ENCODE data around the gene TCN2. TPM values are rescaled to one million over a fixed set of nuclear protein-coding genes. Genes with fewer than 3 reads are reported as not detected.
A peak's percentile ranks its signal among the peaks of the same experiment; 100 is the strongest.
"Not testable (repeated sequence)": the region's sequence is repeated elsewhere in the genome, so short reads cannot be mapped to it uniquely, and the experiment has no call there.

The TCN2 gene
- total RNA-seq: 16.7 TPM
- long read RNA-seq, transcript TCN2-201 (9 exons, 2,535 nt): major isoform, 10 of 15 reads
- long read RNA-seq, partial matches to known transcripts: 2 of 15 reads
- long read RNA-seq, other reads (novel, unspliced or antisense): 1 of 15 reads

DNA sequence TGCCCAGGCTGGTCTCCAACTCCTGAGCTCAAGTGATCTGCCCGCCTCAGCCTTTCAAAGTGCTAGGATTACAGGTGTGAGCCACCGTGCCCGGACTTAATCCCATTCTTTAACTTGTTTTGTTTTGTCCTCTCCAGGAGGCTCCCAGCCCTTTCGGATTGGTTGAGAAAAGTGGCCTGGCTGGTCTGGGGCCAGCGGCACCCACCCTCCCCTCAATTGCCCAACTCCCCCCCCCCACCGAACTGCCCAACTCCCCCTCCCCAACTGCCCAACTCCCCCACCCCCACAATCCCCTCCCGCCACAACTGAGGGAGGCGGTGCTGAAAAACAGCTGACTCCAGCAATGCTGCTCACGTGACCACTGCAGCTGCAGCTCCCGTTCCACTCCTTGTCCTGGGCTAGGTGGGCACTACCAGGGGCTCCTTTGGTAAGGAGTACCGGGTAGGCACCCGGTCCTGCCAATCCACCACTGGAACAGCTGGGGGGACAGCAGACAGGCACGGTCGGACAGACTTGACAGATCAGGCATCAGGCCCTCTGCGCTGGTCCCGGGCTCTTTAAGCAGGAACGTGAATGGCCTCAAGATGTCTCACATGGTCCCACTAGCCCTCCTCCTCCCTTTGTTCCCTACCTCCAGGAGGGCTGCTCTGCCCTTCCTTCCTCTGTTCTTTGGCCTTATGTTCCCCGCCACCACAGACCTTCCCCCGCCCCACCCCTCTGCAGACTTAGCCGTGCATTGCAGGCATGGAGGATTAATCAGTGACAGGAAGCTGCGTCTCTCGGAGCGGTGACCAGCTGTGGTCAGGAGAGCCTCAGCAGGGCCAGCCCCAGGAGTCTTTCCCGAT, at the start of gene TCN2:
Gene TCN2, plus strand, starts transcription at position 720 of the 845 bp plus-strand sequence. CDS start 158 bp downstream, outside the sequence.
- ATAC-seq: peak; percentile 80
- peak; percentile 84 for DNase-seq (ENCODE audit: missing footprints)
- intact Hi-C loops (cut with DNase I): loop anchor here (2.0 kb wide), 1 partner anchor 28 kb away; the partner anchor contains the start of gene SLC35E4

DNA sequence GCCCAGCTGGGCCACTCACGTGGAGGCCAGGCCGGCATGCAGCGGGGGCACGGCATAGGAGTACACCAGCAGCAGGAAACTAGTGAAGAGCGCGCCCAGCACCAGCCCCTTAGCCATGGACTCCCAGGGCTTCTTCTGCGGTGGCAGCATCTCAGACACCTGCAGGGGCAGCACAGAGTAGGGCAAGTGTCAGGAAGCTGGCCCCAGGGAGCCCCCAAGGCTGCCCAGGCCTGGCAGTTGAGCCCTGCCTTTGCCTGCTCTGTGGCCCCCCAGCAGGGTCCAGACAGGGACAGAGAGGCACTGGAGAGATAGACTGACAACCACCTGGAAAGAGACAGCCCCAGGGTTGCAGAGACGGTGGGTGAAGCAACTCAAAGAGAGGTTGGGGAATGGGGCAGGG, 49.7 kb upstream of the TCN2 start:
- no peak for DNase-seq (ENCODE audit: missing footprints)
- no peak for ATAC-seq
- intact Hi-C loops (cut with DNase I): no loop called here

GRCh38 chr22:30559889-30560288, 47.1 kb upstream of the TCN2 start:
- no peak for ATAC-seq
- intact Hi-C loops (cut with DNase I): no loop called here

GRCh38 chr22:30560643-30561202, 46.3 kb upstream of the TCN2 start:
- intact Hi-C loops (cut with DNase I); ATAC-seq: not testable (repeated sequence)

More at GRCh38 chr22:30559889-30560288, 47.1 kb upstream of the TCN2 start:
- no peak for DNase-seq (ENCODE audit: missing footprints)

DNA sequence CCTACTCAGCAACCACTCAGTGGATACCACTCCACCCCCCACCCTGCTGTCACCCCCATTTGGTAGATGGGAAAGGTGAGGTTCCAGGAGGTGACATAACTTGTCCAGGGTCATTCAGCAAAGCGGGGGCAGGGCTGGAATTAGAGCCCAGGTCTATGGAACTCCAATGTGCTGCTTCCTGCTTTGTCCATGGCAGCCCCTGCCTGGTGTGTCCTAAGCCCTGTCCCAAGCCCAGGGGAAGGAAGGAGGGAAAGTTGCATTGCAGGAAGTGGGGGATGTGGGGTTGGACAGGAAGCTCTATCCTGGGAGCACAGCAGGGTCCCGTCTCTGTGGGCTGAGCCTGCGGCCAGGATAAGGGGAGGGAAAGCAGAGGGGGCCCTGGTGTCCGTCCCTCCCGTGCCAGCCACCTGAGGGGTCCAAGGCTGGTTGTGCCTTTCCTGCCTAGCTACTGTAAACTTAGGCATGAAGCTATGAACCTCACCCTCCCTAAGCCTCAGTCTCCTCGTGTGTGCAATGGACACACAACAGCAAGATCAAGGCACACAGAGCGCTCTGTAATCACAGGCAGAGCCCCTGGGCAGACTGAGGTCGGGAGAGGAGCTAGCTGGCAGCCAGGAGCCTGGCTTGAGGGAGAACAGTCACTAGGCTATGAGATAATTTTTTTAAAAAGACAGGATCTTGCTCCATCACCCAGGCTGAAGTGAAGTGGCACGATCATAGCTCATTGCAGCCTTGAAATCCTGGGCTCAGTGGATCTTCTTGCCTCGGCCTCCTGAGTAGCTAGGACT, 45.4 kb upstream of the TCN2 start:
- intact Hi-C loops (cut with DNase I): no loop called here
- no peak for ATAC-seq
- no peak for DNase-seq (ENCODE audit: missing footprints)

More at GRCh38 chr22:30560643-30561202, 46.3 kb upstream of the TCN2 start:
- DNase-seq (ENCODE audit: missing footprints): not testable (repeated sequence)

DNA sequence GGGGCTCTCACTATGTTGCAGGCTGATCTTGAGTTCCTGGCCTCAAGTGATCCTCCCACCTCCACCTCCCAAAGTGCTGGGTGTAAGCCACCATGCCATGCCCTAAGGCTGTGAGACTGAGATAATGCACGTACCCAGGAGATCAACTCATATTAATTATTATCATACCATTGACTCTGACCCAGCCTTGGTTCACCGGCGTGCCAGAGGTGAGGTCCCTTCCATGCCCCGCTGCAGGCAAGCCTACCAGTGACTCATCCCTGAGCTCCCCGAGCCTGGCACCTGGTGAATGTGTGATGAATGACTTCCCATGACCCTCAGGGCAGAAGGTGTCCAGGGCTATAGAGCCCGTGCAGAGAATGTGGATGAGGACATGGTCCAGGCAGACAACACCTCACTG, 44.6 kb upstream of the TCN2 start:
- ATAC-seq: no peak
- intact Hi-C loops (cut with DNase I): no loop called here
- DNase-seq (ENCODE audit: missing footprints): no peak

- DNase-seq (ENCODE audit: missing footprints) (no peak), ATAC-seq (no peak)
- intact Hi-C loops (cut with DNase I): no loop called here
Observed at GRCh38 chr22:30564045-30564760, 42.8 kb upstream of the TCN2 start.

DNA sequence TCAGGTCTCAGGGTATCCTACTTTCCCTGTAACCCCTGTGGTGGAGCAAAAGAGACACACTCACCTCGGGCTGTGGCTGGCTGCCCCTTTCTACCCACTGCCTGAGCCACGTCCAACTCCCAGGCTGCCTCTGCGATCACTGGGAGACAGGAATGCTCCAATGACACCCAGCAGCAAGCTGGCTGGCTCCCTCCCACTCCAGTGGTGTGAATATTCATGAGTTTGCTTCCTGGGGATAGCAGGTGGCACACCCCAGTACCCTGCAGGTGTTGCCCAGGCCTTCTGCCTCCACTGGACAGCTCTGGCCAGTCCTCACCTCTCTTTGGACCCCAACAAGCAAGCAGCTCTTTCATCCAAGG, 42.2 kb upstream of the TCN2 start:
- intact Hi-C loops (cut with DNase I): no loop called here
- DNase-seq (ENCODE audit: missing footprints) (no peak), ATAC-seq (no peak)

- intact Hi-C loops (cut with DNase I): no loop called here
- DNase-seq (ENCODE audit: missing footprints) (no peak), ATAC-seq (no peak)
Observed at GRCh38 chr22:30565341-30565740, 41.6 kb upstream of the TCN2 start.

GRCh38 chr22:30566125-30566524, 40.8 kb upstream of the TCN2 start:
- ATAC-seq (no peak), DNase-seq (ENCODE audit: missing footprints) (no peak)
- intact Hi-C loops (cut with DNase I): no loop called here

DNA sequence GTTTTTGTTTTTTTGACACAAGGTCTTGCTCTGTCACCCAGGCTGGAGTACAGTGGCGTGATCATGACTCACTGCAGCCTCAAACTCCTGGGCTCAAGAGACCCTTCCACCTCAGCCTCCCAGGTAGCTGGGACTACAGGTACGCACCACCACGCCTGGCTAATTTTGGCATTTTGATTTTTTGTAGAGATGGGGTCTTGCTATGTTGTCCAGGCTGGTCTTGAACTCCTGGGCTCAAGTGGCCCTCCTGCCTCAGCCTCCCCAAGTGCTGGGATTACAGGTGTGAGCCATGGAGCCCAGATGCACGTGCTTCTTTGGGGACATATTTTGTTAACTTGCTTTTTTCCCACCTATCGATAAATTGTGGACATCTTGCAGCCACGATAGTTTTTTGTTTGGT, 39.7 kb upstream of the TCN2 start:
- intact Hi-C loops (cut with DNase I); DNase-seq (ENCODE audit: missing footprints); ATAC-seq: not testable (repeated sequence)

DNA sequence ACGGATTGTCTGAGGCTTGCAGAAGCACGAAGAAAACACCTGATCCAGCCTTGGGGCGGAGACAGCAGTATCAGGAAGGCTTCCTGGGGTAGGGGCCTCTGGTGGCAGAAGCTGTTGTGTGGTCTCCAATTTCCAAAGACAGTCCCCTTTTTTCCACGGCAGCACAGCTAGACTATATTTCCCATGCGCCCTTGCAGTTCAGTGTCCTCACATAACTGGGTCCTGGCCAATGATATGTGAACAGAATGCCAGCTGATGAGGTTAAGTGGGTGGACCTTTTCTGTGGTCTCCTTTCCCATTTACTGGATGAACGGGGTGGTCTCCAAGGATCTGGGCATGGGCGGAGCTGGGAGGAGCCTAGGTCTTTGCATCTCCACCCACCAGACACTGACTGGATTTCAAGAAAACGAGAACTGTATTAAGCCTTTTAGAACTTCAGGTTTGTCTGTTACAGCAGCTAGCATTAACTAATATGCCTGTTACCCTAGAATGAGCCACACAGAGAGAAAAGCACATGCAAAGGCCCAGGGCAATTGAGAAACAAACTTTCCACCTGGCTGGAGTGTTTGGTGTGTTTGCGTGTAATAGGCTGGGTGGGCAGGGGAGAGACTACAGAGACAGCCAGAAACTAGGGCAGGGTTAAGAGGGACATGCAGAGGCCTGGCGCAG, 38.7 kb upstream of the TCN2 start:
- intact Hi-C loops (cut with DNase I): no loop called here

GRCh38 chr22:30569674-30570202, 37.2 kb upstream of the TCN2 start:
- DNase-seq (ENCODE audit: missing footprints) (no peak), ATAC-seq (no peak)
- intact Hi-C loops (cut with DNase I): no loop called here

More for the DNA sequence above, 38.7 kb upstream of the TCN2 start:
- no peak for DNase-seq (ENCODE audit: missing footprints)
- no peak for ATAC-seq

- intact Hi-C loops (cut with DNase I): no loop called here
- DNase-seq (ENCODE audit: missing footprints) (no peak), ATAC-seq (no peak)
Observed at GRCh38 chr22:30572210-30572609, 34.8 kb upstream of the TCN2 start.

- DNase-seq (ENCODE audit: missing footprints) (no peak), ATAC-seq (no peak)
- intact Hi-C loops (cut with DNase I): no loop called here
Observed at GRCh38 chr22:30572840-30573593, 34.0 kb upstream of the TCN2 start.

DNA sequence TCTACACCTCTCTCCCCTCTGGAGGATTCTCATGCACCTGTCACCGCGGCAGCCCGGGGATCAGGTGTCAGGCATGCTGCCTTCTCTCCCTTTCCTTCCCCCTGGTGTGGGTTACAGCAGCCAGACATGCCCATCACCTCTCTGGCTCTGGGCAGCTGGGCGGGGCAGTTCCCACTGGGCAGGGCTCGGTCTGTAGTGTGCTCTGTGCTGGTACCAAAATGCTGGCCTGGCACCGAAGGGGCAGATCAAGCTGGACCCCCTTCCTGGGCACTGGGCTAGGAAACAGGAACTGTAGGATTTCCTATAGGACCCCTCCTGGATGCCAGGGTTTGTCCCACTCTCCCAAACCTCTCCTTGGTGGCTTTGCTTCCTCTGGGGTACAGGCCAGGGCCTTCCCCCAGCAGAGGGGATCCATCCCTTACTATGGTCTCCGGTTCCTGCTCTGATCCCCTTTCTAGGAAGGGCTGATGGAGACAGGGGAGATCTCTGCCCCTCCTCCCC, 33.3 kb upstream of the TCN2 start:
- DNase-seq (ENCODE audit: missing footprints): no peak
- ATAC-seq: no peak
- intact Hi-C loops (cut with DNase I): no loop called here

All from Right ventricle myocardium inferior (tissue), 1 donor.